ENCODE results near the gene PIK3AP1.

DNA sequence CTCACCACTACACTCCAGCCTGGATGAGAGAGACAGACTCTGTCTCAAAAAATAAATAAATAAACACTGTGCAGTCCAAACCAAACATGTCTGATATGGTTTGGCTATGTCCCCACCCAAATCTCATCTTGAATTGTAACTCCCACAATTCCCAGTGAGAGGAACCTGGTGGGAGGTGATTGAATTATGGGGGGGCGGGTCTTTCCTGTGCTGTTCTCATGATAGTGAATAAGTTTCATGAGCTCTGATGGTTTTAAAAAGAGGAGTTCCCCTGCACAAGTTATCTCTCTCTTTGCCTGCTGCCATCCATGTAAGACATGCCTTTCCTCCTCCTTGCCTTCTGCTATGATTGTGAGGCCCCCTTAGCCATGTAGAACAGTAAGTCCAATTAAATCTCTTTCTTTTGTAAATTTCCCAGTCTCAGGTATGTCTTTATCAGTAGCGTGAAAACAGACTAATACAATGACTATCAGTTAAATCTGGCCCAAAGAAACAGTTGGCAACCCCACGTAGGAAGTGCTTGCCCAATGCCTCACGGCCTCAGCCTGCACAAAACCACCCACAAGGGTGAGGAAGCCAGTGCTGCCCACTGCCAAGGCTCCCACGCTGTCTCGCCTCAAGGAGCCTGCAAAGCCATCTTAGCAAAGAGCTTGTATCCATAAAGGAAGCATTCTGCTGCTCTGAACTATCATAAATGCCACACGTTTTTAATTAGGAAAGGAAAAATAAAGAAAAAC lies 64.7 kb downstream of the PIK3AP1 start:
- TF ChIP-seq, protein P1, sequence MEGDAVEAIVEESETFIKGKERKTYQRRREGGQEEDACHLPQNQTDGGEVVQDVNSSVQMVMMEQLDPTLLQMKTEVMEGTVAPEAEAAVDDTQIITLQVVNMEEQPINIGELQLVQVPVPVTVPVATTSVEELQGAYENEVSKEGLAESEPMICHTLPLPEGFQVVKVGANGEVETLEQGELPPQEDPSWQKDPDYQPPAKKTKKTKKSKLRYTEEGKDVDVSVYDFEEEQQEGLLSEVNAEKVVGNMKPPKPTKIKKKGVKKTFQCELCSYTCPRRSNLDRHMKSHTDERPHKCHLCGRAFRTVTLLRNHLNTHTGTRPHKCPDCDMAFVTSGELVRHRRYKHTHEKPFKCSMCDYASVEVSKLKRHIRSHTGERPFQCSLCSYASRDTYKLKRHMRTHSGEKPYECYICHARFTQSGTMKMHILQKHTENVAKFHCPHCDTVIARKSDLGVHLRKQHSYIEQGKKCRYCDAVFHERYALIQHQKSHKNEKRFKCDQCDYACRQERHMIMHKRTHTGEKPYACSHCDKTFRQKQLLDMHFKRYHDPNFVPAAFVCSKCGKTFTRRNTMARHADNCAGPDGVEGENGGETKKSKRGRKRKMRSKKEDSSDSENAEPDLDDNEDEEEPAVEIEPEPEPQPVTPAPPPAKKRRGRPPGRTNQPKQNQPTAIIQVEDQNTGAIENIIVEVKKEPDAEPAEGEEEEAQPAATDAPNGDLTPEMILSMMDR (IDR thresholded peaks at IDR 0.05): no peak
- no peak for TF ChIP-seq POLR2A (IDR thresholded peaks at IDR 0.05)

Data from upper lobe of left lung (tissue), 4 donors.